SK-N-MC (cell line): ENCODE measurements around the gene HEMK1.

ENCODE experiments used
- EZH2 ChIP-seq: fragments of 200-600 bp; sonication (generic); IDR thresholded peaks from one replicate; pipeline ENCODE4 v1.6.1; 2017; ENCODE audit warnings: antibody characterized with exemption
- POLR2AphosphoS5 ChIP-seq: IDR thresholded peaks from 2 replicates; pipeline ENCODE4 v1.6.1; 2012; ENCODE audit warnings: mild to moderate bottlenecking, low read depth, low read length, borderline replicate concordance

- TF ChIP-seq EZH2 (no peak), POLR2AphosphoS5 (no peak)
Observed at GRCh38 chr3:50550079-50550736, 19.1 kb upstream of the HEMK1 start.
